Astrocyte (in vitro differentiated cells and primary cell): ENCODE data around the gene IDH2. TPM values are rescaled to one million over a fixed set of nuclear protein-coding genes. Genes with fewer than 3 reads are reported as not detected.

Experiments used
- DNase-seq: peaks from one replicate; pipeline ENCODE4 v3.0.0-alpha.2; 2010; ENCODE audit warnings: low read depth
- FAIRE-seq: peaks from 2 replicates; lab custom pipeline; 2011; peaks lifted over from hg19 to GRCh38; lab: Jason Lieb, UNC
- H2AFZ ChIP-seq: 2 replicates; pipeline ENCODE4 v1.6.0; 2012; ENCODE audit warnings: low read depth, low read length, inconsistent platforms
- H3K27ac ChIP-seq: 2 replicates; pipeline ENCODE4 v1.5.1; 2011; ENCODE audit warnings: low read depth, low read length, inconsistent platforms
- H3K27me3 ChIP-seq: 2 replicates; pipeline ENCODE4 v1.6.0; 2011; ENCODE audit warnings: low read length, inconsistent platforms; ENCODE audit not compliant: insufficient read depth
- H3K36me3 ChIP-seq: 2 replicates; pipeline ENCODE4 v1.5.1; 2011; ENCODE audit warnings: low read length, inconsistent platforms; ENCODE audit not compliant: insufficient read depth
- H3K4me1 ChIP-seq: 2 replicates; pipeline ENCODE4 v1.5.1; 2011; ENCODE audit warnings: low read length, inconsistent platforms; ENCODE audit not compliant: insufficient read depth
- H3K4me2 ChIP-seq: 2 replicates; pipeline ENCODE4 v1.6.0; 2012; ENCODE audit warnings: low read length, inconsistent platforms
- H3K4me3 ChIP-seq: 2 replicates; pipeline ENCODE4 v1.5.1; 2011; ENCODE audit warnings: low read depth, mild to moderate bottlenecking, low read length, inconsistent platforms; ENCODE audit not compliant: insufficient read depth
- H3K79me2 ChIP-seq: 2 replicates; pipeline ENCODE4 v1.6.0; 2012; ENCODE audit warnings: mild to moderate bottlenecking, low read length, inconsistent platforms; ENCODE audit not compliant: insufficient read depth
- H3K9ac ChIP-seq: 2 replicates; pipeline ENCODE4 v1.6.0; 2012; ENCODE audit warnings: mild to moderate bottlenecking, low read length, inconsistent platforms
- H3K9me3 ChIP-seq: 2 replicates; pipeline ENCODE4 v1.5.1; 2012; ENCODE audit warnings: low read depth, mild to moderate bottlenecking, low read length, inconsistent platforms; ENCODE audit not compliant: insufficient read depth
- H4K20me1 ChIP-seq: 2 replicates; pipeline ENCODE4 v1.6.0; 2012; ENCODE audit warnings: low read length, inconsistent platforms; ENCODE audit not compliant: insufficient read depth
- H3K27ac Mint-ChIP-seq: one replicate; pipeline ENCODE4 v1.8.0; 2021; ENCODE audit warnings: mild to moderate bottlenecking, mixed read lengths; ENCODE audit not compliant: unreplicated experiment
- H3K27me3 Mint-ChIP-seq: one replicate; pipeline ENCODE4 v1.8.0; 2021; ENCODE audit warnings: low read depth, mixed read lengths; ENCODE audit not compliant: unreplicated experiment
- H3K36me3 Mint-ChIP-seq: one replicate; pipeline ENCODE4 v1.8.0; 2021; ENCODE audit warnings: low read depth, mixed read lengths; ENCODE audit not compliant: unreplicated experiment
- H3K4me1 Mint-ChIP-seq: one replicate; pipeline ENCODE4 v1.8.0; 2021; ENCODE audit warnings: low read depth, mixed read lengths; ENCODE audit not compliant: unreplicated experiment
- H3K4me3 Mint-ChIP-seq: one replicate; pipeline ENCODE4 v1.8.0; 2021; ENCODE audit warnings: mild to moderate bottlenecking, moderate library complexity, mixed read lengths; ENCODE audit not compliant: unreplicated experiment
- H3K9me3 Mint-ChIP-seq: one replicate; pipeline ENCODE4 v1.8.0; 2021; ENCODE audit warnings: mild to moderate bottlenecking, mixed read lengths; ENCODE audit not compliant: unreplicated experiment
- EZH2 ChIP-seq: IDR thresholded peaks from 2 replicates; pipeline ENCODE4 v1.6.1; 2012; ENCODE audit warnings: mild to moderate bottlenecking, low read length, inconsistent platforms; ENCODE audit not compliant: insufficient read depth
- total RNA-seq: library from RNA; stranded (reverse); gene quantifications from 2 replicates; pipeline ENCODE4 v1.2.1, GENCODE V29; 2021
- TF ChIP-seq, protein P1 (sequence below): IDR thresholded peaks from 2 replicates; pipeline ENCODE4 v1.5.1; 2011; ENCODE audit warnings: low read depth, mild to moderate bottlenecking, inconsistent platforms, low read length, moderate library complexity; ENCODE audit not compliant: insufficient read depth

The IDH2 gene
- total RNA-seq, 1 donor from 2014 or later: 76.6 TPM

DNA sequence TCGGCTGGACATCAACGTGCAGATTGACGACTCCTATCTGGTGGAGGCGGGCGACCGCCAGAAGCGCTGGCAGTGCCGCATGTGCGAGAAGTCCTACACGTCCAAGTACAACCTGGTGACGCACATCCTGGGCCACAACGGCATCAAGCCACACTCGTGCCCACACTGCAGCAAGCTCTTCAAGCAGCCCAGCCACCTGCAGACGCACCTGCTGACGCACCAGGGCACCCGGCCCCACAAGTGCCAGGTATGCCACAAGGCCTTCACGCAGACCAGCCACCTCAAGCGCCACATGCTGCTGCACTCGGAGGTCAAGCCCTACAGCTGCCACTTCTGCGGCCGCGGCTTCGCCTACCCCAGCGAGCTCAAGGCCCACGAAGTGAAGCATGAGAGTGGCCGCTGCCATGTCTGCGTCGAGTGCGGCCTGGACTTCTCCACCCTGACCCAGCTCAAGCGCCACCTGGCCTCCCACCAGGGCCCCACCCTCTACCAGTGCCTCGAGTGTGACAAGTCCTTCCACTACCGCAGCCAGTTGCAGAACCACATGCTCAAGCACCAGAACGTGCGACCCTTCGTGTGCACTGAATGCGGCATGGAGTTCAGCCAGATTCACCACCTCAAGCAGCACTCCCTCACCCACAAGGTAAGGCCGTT is 34.2 kb downstream of the IDH2 start:
- no peaks in the 10 kb centered on the region for H3K9me3 Mint-ChIP-seq
- H3K27me3 ChIP-seq: no peaks in the 10 kb centered on the region
- H3K9me3 ChIP-seq: no peaks in the 10 kb centered on the region
- no peaks in the 10 kb centered on the region for H3K36me3 ChIP-seq
- no peak overlapping the region for H3K9ac ChIP-seq
- peaks cover 4% of the 10 kb centered on the region for H3K4me1 ChIP-seq
- peaks cover 3% of the 10 kb centered on the region for H3K79me2 ChIP-seq
- no peak overlapping the region for H3K27ac ChIP-seq
- peaks cover 5% of the 10 kb centered on the region for H3K4me1 Mint-ChIP-seq
- H3K4me2 ChIP-seq: no peak overlapping the region
- FAIRE-seq (no peak), DNase-seq (no peak)
- H3K27me3 Mint-ChIP-seq: no peaks in the 10 kb centered on the region
- H3K4me3 ChIP-seq: no peak overlapping the region
- H4K20me1 ChIP-seq: peaks cover 7% of the 10 kb centered on the region
- H2AFZ ChIP-seq: no peak overlapping the region
- no peak overlapping the region for H3K27ac Mint-ChIP-seq
- H3K36me3 Mint-ChIP-seq: peaks cover 3% of the 10 kb centered on the region
- no peak overlapping the region for H3K4me3 Mint-ChIP-seq
- TF ChIP-seq, protein P1, sequence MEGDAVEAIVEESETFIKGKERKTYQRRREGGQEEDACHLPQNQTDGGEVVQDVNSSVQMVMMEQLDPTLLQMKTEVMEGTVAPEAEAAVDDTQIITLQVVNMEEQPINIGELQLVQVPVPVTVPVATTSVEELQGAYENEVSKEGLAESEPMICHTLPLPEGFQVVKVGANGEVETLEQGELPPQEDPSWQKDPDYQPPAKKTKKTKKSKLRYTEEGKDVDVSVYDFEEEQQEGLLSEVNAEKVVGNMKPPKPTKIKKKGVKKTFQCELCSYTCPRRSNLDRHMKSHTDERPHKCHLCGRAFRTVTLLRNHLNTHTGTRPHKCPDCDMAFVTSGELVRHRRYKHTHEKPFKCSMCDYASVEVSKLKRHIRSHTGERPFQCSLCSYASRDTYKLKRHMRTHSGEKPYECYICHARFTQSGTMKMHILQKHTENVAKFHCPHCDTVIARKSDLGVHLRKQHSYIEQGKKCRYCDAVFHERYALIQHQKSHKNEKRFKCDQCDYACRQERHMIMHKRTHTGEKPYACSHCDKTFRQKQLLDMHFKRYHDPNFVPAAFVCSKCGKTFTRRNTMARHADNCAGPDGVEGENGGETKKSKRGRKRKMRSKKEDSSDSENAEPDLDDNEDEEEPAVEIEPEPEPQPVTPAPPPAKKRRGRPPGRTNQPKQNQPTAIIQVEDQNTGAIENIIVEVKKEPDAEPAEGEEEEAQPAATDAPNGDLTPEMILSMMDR: no peak
- TF ChIP-seq EZH2: no peak

DNA sequence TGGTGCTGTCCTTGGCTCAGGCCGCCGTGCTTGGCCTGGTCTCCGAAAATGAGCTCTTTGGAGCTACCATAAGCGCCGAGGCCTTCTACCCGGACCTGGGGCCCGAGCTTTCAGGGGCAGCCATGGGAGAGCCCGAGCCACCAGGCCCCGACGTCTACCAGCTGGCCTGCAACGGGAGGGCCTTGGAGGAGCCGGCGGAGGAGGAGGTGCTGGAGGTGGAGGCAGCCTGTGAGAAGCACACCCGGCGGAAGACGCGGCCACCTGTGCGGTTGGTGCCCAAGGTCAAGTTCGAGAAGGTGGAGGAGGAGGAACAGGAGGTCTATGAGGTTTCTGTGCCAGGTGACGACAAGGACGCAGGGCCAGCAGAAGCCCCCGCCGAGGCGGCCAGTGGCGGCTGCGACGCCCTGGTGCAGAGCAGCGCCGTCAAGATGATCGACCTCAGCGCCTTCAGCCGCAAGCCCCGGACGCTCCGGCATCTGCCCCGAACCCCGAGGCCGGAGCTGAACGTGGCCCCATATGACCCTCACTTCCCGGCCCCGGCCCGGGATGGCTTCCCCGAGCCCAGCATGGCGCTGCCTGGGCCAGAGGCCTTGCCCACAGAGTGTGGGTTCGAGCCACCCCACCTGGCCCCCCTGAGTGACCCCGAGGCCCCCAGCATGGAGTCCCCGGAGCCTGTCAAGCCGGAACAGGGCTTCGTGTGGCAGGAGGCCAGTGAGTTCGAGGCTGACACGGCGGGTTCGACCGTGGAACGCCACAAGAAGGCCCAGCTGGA is 34.9 kb downstream of the IDH2 start:
- DNase-seq (no peak), FAIRE-seq (no peak)
- Histone ChIP-seq H3K27me3 (no peaks in the 10 kb centered on the region), H3K36me3 (no peaks in the 10 kb centered on the region), H3K4me1 (peaks cover 4% of the 10 kb centered on the region), H3K9me3 (no peaks in the 10 kb centered on the region), H3K4me3 (no peak overlapping the region), H4K20me1 (peaks cover 7% of the 10 kb centered on the region), H3K9ac (no peak overlapping the region), H3K4me2 (no peak overlapping the region), H2AFZ (no peak overlapping the region), H3K79me2 (peaks cover 3% of the 10 kb centered on the region), H3K27ac (no peak overlapping the region)
- Mint-ChIP-seq H3K9me3 (no peaks in the 10 kb centered on the region), H3K27ac (no peak overlapping the region), H3K27me3 (no peaks in the 10 kb centered on the region), H3K4me1 (peaks cover 8% of the 10 kb centered on the region), H3K4me3 (no peak overlapping the region), H3K36me3 (peaks cover 7% of the 10 kb centered on the region)
- no peak for TF ChIP-seq EZH2
- TF ChIP-seq, protein P1: no peak

DNA sequence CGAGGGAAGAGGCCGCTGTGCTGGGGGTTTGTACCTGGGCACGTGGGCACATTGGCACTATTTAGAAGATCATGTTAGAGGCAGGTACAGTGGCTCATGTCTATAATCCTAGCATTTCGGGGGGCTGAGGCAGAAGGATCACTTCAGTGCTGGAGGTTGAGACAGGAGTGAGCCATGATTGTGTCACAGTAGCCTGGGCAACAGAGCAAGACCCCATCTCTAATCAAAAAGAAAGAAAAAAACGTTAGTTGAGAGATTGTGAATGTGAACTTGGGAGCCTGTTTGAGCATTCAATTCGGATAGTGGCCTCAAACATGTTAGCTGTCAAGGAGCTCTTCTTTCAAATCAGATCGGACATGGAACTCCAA is 36.6 kb downstream of the IDH2 start:
- no peaks in the 10 kb centered on the region for H3K27me3 ChIP-seq
- Mint-ChIP-seq H3K36me3 (peaks cover 7% of the 10 kb centered on the region), H3K27ac (no peak overlapping the region), H3K27me3 (no peaks in the 10 kb centered on the region), H3K4me3 (no peak overlapping the region), H3K9me3 (no peaks in the 10 kb centered on the region), H3K4me1 (peaks cover 12% of the 10 kb centered on the region)
- H3K9me3 ChIP-seq: no peaks in the 10 kb centered on the region
- H3K4me3 ChIP-seq: no peak overlapping the region
- H3K4me1 ChIP-seq: peaks cover 4% of the 10 kb centered on the region
- no peak for TF ChIP-seq EZH2
- TF ChIP-seq, protein P1: no peak
- H3K36me3 ChIP-seq: no peaks in the 10 kb centered on the region
- peaks cover 3% of the 10 kb centered on the region for H3K79me2 ChIP-seq
- H2AFZ ChIP-seq: no peak overlapping the region
- FAIRE-seq (no peak), DNase-seq (no peak)
- H3K4me2 ChIP-seq: no peak overlapping the region
- H4K20me1 ChIP-seq: peaks cover 12% of the 10 kb centered on the region
- H3K27ac ChIP-seq: no peak overlapping the region
- H3K9ac ChIP-seq: no peak overlapping the region
